NB4 (cell line): ENCODE data around the gene SLC7A8.

ENCODE experiments used
- DNase-seq: peaks from one replicate; pipeline ENCODE4 v3.0.0; 2010; ENCODE audit warnings: low read depth
- H3K4me3 ChIP-seq: one replicate; pipeline ENCODE4 v1.5.1; 2011; ENCODE audit warnings: mild to moderate bottlenecking, low read depth, low read length, moderate library complexity
- CTCF ChIP-seq: IDR thresholded peaks from one replicate; pipeline ENCODE4 v1.5.1; 2012; ENCODE audit warnings: low read depth, low read length
- MAX ChIP-seq: IDR thresholded peaks from 2 replicates; pipeline ENCODE4 v1.6.1; 2011; ENCODE audit warnings: low read depth, low read length
- MYC ChIP-seq: IDR thresholded peaks from 2 replicates; pipeline ENCODE4 v1.6.1; 2011; ENCODE audit warnings: low read depth, low read length
- POLR2A ChIP-seq: IDR thresholded peaks from 2 replicates; pipeline ENCODE4 v1.6.1; 2011; ENCODE audit warnings: mild to moderate bottlenecking; ENCODE audit not compliant: insufficient read length; ENCODE audit errors: extremely low read depth

SLC7A8 gene

GRCh38 chr14:23139874-23140273 lies 43.6 kb downstream of the SLC7A8 start:
- TF ChIP-seq POLR2A (no peak), MYC (no peak), CTCF (no peak), MAX (no peak)
- no peak for DNase-seq
- no peak overlapping the region for H3K4me3 ChIP-seq

DNA sequence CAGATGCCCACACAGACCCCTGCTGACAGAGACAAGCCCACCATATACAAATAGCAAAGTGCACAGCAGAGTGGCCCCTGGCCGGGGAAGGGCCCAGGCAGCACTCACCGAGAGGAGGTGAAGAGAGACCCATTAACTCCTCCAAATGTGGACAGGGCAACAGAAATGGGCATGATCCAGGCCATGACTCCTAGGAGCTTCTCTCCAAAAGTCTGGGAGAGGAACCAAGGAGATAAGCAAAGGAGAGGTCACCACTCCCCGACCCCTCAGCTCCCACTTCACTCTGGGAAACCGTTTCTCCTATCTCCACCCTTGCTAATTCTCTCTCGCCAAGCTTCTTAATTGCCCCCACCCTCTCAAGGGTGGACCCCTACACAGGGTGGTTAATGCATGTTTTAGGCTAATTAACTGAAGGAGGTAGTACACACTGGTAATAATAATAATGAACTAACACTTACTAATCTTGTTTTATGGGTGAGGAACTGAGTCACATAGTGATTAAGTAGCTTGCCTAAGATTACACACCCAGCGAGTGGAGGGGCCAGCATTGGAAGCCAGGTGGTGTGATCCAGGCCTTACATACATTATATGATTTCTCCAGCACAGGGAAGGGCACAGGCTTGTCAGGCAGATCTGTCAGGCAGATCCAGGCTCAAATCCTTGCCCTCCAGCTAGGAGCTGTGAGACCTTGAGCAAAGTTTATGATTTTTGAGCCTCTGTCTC lies 45.5 kb downstream of the SLC7A8 start:
- no peak overlapping the region for H3K4me3 ChIP-seq
- no peak for DNase-seq
- TF ChIP-seq POLR2A (no peak), MAX (no peak), CTCF (no peak), MYC (no peak)

GRCh38 chr14:23137192-23137812 lies 46.2 kb downstream of the SLC7A8 start:
- no peak for TF ChIP-seq POLR2A
- no peak for TF ChIP-seq MYC
- TF ChIP-seq MAX: no peak
- TF ChIP-seq CTCF: no peak
- no peak overlapping the region for H3K4me3 ChIP-seq
- DNase-seq: no peak

DNA sequence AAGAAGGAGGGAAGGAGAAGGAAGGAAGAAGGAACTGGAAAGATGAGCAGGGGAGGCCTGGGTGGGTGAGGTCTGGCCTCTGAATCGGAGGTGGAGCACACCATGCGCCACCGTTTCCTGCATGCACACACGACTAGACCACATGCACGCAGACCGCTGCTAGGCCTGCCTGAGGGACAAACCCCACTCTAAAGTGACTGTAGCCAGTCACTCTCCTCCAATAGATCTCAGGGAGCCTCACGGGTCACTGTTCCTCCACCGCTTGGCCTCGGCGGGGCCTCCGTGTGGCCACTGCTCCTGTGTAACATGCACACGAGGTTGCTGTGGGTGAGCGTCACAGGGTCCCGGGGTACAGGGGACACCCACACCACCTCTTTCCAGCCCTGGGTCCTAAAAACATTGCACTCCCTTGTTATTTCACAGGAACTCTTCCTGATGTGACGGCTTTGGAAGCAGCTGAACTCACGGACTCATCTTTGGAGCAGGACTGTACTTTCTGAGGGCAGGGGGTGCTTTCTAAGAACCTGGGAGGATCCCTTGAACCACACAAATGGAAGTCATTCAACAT lies 46.8 kb downstream of the SLC7A8 start:
- no peak for TF ChIP-seq CTCF
- TF ChIP-seq POLR2A: no peak
- TF ChIP-seq MYC: no peak
- TF ChIP-seq MAX: no peak
- H3K4me3 ChIP-seq: no peak overlapping the region
- no peak for DNase-seq

DNA sequence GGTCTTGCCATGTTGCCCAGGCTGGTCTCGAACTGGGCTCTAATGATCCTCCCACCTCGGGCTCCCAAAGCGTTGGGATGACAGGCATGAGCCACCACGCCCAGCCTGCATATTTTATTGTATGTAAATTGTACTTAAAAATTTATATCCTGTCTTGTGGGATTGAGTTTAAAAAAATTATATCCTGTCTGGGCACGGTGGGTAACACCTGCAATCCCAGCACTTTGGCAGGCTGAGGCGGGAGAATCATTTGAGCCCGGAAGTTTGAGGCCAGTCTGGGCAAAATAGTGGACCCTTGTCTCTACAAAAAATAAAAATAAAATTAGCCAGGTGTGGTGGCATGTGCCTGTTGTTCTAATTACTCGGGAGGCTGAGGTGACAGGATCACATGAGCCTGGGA lies 50.5 kb downstream of the SLC7A8 start:
- DNase-seq: no peak
- TF ChIP-seq MAX (no peak), POLR2A (no peak), CTCF (no peak), MYC (no peak)
- H3K4me3 ChIP-seq: no peak overlapping the region
